NCI-H1417 treated with DMSO at 0.1 percent for 48 hours (cell line): Measurements from ENCODE around the gene JAM3.
"Not testable (repeated sequence)": the region's sequence is repeated elsewhere in the genome, so short reads cannot be mapped to it uniquely, and the experiment has no call there.

Experiments
- DNase-seq: peaks from one replicate; lab custom pipeline; 2025; lab: John Stamatoyannopoulos, UW

Gene JAM3

DNA sequence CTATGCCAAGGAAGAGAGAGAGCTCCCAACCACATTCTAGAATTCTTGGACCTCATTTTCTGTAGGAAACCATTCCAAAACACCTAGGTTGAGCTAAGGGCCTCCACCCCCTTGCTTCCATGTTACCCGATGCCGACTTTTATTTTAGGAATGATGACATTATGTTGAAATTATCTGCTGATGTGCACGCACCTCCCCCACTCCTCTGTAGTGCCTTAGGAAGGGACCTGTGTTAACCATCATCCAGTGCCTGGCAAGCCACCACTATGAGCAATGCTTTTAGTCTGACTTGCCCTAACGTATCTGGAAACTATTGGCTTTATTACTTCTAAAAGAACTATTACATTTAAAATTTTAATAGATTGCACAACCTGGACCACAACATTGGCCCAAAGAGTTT, 112.8 kb downstream of the JAM3 start:
- DNase-seq, result no peak

DNA sequence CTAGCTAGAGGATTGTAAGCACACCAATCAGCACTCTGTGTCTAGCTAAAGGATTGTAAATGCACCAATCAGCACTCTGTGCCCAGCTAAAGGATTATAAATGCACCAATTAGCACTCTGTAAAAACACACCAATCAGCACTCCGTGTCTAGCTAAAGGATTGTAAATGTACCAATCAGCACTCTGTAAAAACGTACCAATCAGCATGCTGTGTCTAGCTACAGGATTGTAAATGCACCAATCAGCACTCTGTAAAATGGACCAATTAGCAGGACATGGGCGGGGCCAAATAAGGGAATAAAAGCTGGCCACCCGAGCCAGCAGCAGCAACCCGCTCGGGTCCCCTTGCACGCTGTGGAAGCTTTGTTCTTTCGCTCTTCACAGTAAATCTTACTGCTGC, 119.2 kb downstream of the JAM3 start:
- not testable (repeated sequence) for DNase-seq

DNA sequence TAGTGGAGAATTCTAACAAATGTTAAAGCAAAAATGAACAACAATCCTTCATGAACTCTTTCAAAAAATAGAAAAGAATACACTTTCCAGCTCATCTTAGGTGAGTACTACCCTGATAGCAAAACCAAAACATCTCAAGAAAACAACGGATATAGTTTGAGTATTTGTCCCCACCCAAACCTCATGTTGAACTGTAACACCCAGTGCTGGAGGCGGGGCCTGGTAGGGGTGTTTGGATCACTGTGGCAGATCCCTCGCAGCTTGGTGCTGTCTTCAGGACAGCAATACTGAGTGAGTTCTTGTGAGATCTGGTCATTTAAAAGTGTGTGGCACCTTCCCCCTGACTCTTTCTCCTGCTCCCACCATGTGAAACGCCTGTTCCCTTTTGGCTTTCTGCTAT, 127.9 kb downstream of the JAM3 start:
- DNase-seq, result no peak

DNA sequence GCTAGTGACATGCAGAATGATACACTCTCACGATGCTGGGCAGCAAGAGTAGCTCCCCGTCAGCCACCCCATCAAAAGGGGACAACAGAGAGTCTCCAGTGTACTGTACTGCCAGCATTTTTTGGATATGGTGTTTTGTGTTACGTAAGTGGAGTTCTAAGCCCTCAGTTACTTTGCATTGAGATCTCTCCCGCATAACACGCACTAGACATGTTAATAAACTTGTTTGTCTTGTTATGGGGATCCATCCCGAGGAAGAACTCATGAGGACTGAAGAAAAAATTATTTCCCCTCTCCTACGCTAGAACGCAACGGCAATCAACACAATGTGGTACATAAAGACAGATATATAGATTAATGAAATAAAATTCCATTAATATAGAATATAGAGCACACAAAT, 130.7 kb downstream of the JAM3 start:
- no peak for DNase-seq

DNA sequence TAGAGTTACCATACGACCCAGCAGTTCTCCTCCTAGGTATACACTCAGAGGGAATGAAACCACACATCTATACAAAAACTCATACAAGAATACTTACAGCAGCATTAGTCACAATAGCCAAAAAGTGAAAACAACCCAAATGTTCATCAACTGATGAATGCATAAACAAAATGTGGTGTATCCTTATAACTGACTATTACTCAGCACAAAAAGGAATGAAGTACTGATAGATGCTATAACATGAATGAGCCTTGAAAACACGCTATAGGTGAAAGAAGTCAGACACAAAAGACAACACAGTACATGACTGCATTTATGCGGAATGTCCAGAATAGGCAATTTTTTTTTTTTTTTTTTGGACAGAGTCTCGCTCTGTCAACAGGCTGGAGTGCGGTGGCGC, 131.8 kb downstream of the JAM3 start:
- no peak for DNase-seq
